ENCODE measurements around the gene USP44. TPM values are rescaled to one million over a fixed set of nuclear protein-coding genes. Genes with fewer than 3 reads are reported as not detected.

USP44 gene
- total and polyA plus RNA-seq, 2 experiments from 2014 or later, result 235 to 248 TPM

- no peak for TF ChIP-seq ZNF331 (CRISPR knock-in tag; IDR thresholded peaks at IDR 0.05; ENCODE audit: low read depth)
- TF ChIP-seq ZNF462 (CRISPR knock-in tag; IDR thresholded peaks at IDR 0.05), result no peak
- no peak for TF ChIP-seq NANOG (IDR thresholded peaks at IDR 0.05; ENCODE audit: borderline replicate concordance)
- no peak for TF ChIP-seq EZH2 (IDR thresholded peaks at IDR 0.05; ENCODE audit: low read depth, unreplicated experiment)
- no peak for TF ChIP-seq CTCF (conservative IDR thresholded peaks at IDR 0.05; ENCODE audit: low read depth in 2 of 2)
- no peak for TF ChIP-seq STAT1 (IDR thresholded peaks at IDR 0.05; ENCODE audit: unreplicated experiment)
- no peak for TF ChIP-seq ZNF114 (CRISPR knock-in tag; IDR thresholded peaks at IDR 0.05)
- no peak for TF ChIP-seq EZH2phosphoT487 (IDR thresholded peaks at IDR 0.05; ENCODE audit: unreplicated experiment)
- no peak for TF ChIP-seq JUNB (IDR thresholded peaks at IDR 0.05; ENCODE audit: unreplicated experiment)
- TF ChIP-seq ETS1 (IDR thresholded peaks at IDR 0.05), result no peak
- no peak for TF ChIP-seq REST (IDR thresholded peaks at IDR 0.05; ENCODE audit: unreplicated experiment)
- no peak for TF ChIP-seq POLR2AphosphoS5 (IDR thresholded peaks at IDR 0.05; ENCODE audit: low read depth)
- TF ChIP-seq CREB1 (CRISPR knock-in tag; IDR thresholded peaks at IDR 0.05; ENCODE audit: low read depth), result no peak
- H3K4me1 Mint-ChIP-seq, result no peaks in the 10 kb centered on the region
- H3F3A ChIP-seq (replicated peaks; ENCODE audit: low read depth), result no peaks in the 10 kb centered on the region
- H3K9me2 ChIP-seq (ENCODE audit: insufficient read depth), result no peaks in the 10 kb centered on the region
- no peak overlapping the region for H3K27ac ChIP-seq (ENCODE audit: low read depth)
- H3K4me3 Mint-ChIP-seq, result no peak overlapping the region
- H3K27ac Mint-ChIP-seq, result no peak overlapping the region
- peaks cover 64% of the 10 kb centered on the region; the same call in 2 of the 3 replicates for H3K36me3 Mint-ChIP-seq (ENCODE audit: low read depth)
- peaks cover 22% of the 10 kb centered on the region; the same call in 1 of the 2 replicates for H3K36me3 ChIP-seq (ENCODE audit: insufficient read depth)
- ATAC-seq (no peak), DNase-seq (ENCODE audit: low spot score) (no peak)
- no peak overlapping the region for H3K4me2 ChIP-seq
- H4K20me1 ChIP-seq (replicated peaks; ENCODE audit: insufficient read depth), result peaks cover 31% of the 10 kb centered on the region
- H3K27me3 ChIP-seq (ENCODE audit: insufficient read depth), result no peaks in the 10 kb centered on the region
- no peaks in the 10 kb centered on the region for H3K4me1 ChIP-seq (ENCODE audit: insufficient read depth)
- H2AFZ ChIP-seq, result no peak overlapping the region
- peaks cover 76% of the 10 kb centered on the region for H3K79me2 ChIP-seq (replicated peaks; ENCODE audit: insufficient read depth)
- no peak overlapping the region for H3K4me3 ChIP-seq
- H3K9me3 Mint-ChIP-seq, result no peaks in the 10 kb centered on the region
- no peaks in the 10 kb centered on the region for H3K27me3 Mint-ChIP-seq (ENCODE audit: insufficient read depth, low read depth, poor library complexity)
These were observed 66.8 kb downstream of the USP44 start for GRCh38 chr12:95484524-95484923.

Measured in GM23338 (cell line).